IPS-NIHi7 (cell line): Measurements from ENCODE around the gene NPSR1.
A peak's percentile ranks its signal among the peaks of the same experiment; 100 is the strongest.
"Not testable (repeated sequence)": the region's sequence is repeated elsewhere in the genome, so short reads cannot be mapped to it uniquely, and the experiment has no call there.

Experiments used
- DNase-seq: peaks from one replicate; pipeline ENCODE4 v3.0.0; 2012; ENCODE audit warnings: mixed read lengths; ENCODE audit errors: extremely low spot score

NPSR1 gene

GRCh38 chr7:34657632-34658268 lies at the start of gene NPSR1:
TSS of gene NPSR1 (plus strand) at chr7:34658218. CDS start at chr7:34658413, 195 bp downstream.
- no peak for DNase-seq

DNA sequence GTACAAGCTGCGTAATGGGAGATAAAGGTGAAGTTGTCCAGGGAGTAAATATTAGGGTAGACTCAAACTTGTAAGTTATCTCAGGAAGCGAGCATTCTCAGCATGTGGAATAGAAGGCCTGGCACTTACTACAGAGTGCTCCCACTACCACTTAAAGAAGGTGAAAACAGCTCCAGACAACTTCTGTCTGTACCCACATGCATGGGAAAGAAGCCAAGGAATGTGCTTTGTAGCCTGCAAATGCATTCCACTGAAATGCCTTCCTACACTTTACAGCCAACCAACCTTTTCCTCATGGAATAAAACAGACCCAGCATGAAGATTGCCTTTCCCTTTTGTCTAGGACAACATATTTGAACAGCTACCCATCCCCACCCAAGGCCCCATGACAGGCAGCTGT lies 45.4 kb upstream of the NPSR1 start:
- DNase-seq: no peak

GRCh38 chr7:34620425-34620824 lies 37.6 kb upstream of the NPSR1 start:
- no peak for DNase-seq

DNA sequence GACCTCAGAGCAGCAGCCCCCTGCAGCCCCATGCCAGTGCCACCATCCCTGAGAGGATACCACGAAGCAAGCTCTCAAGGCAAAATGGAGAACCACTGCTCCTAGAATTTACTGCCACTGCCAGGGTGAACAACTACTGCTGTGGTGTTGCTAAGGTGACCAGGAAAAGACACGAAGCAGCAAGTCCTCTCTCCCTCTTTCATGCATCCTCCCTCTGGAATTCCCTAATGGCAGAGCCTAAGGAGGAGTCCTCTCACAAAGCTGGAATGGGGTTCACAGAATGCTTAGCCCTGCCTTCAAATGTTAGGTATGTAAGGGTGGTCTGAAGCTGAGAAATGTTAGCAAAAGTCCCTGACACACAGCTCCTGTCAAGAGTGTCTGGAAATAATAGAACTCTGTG lies 35.8 kb upstream of the NPSR1 start:
- DNase-seq: no peak

DNA sequence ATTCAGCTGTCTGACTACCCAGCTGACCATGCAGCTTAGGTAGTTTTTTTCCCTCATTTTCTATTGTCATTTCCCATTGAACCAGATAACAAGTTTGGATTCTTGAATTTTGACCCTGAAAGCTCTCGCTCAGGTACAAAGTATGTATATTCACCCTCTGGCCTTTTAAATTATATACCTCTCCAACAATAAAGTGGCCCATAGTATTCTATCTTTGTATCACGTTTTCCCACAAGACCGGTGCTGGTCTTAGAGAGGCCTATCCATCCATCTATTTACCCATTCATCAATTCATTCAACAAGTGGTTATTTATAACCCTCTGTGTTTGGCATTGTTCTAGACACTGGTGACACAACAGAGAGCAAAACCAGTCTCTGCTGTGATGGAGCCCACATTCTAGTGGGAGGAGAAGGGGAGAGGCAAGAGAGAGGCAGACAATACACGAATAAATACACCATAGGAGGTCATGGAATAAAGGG lies 35.2 kb upstream of the NPSR1 start:
- no peak for DNase-seq

GRCh38 chr7:34628618-34629017 lies 29.4 kb upstream of the NPSR1 start:
- DNase-seq: not testable (repeated sequence)

- DNase-seq: no peak
These were observed 5.2 kb upstream of the NPSR1 start for GRCh38 chr7:34652809-34653208.

DNA sequence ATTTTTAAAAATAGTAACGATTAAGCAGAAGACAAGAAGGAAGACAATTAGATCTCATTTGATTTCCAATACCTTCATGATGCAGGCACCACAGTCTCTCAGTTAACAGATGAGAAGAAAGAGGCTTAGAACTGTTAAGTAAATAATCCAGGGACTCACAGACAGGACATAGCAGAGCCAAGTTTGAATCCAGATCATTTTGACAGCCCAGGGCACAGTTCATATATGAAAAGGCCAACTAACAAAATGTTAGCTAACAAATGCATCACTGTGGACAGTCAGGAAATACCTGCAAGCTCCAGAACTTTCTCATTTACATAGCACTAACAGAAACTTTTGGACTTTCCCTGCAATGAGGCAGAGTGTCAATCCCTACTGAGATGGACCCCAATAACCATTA lies 4.2 kb upstream of the NPSR1 start:
- DNase-seq: no peak

DNA sequence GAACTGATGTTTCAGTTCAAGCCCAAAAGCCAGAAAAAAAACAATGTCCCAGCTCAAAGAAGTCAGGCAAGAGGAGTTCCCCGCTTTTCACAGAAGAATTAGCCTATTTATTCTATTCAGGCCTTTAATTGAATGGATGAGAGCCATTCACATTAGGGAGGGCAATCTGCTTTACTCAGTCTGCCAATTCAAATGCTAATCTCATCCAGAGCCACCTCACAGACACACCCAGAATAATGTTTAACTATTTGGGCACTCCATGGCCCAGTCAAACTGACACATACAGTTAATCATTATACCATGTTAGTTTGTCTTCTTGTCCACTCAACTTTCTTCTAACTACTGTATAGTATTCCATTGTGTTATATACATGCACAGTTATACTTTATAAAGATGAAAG lies 2.6 kb upstream of the NPSR1 start:
- no peak for DNase-seq

- DNase-seq: no peak
These were observed 2.0 kb upstream of the NPSR1 start for GRCh38 chr7:34656041-34656440.

GRCh38 chr7:34659472-34660075 lies 1.6 kb downstream of the NPSR1 start:
- no peak for DNase-seq

GRCh38 chr7:34662058-34662708 lies 4.2 kb downstream of the NPSR1 start:
- no peak for DNase-seq

DNA sequence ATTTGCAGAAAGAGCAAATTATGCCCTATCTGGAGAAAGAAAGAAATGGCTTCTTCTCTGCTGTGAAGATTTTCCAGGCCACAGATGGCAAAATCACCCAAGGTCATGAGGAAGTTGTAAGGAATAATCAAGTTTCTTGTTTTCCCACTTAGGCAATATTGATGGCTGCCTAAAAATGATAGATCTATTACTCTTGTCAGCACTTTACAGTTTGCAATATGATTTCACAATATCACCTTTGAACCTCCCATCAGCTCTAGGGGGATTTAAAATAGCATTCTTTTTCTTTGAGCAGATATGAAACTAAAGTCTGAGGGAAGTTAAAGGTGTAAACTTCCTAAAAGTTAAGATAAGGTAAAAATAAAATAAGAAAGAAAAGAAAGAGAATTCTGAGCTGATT lies 6.7 kb downstream of the NPSR1 start:
- DNase-seq: no peak

- no peak for DNase-seq
These were observed 14.4 kb downstream of the NPSR1 start for GRCh38 chr7:34672430-34672829.

DNA sequence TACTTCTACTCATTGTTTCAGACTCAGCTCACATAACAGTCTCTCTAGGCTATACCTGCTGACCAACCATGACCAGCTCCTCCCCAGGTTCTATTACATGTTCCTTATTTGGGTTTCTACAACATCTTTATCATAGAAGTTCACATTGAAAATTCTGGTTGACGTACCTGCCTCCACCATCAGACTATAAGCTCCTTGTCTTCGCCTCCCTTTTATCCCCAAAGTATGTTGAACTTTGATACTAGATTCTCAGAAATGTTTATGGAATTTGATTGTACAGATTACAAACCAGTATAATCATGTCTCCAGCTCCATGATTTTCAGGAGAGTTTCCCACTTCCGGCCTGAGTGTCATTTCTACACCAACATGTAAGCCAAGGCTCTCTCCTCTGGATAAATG lies 15.0 kb downstream of the NPSR1 start:
- no peak for DNase-seq

- DNase-seq: peak; percentile 69
These were observed 17.8 kb downstream of the NPSR1 start for GRCh38 chr7:34675749-34676374.

DNA sequence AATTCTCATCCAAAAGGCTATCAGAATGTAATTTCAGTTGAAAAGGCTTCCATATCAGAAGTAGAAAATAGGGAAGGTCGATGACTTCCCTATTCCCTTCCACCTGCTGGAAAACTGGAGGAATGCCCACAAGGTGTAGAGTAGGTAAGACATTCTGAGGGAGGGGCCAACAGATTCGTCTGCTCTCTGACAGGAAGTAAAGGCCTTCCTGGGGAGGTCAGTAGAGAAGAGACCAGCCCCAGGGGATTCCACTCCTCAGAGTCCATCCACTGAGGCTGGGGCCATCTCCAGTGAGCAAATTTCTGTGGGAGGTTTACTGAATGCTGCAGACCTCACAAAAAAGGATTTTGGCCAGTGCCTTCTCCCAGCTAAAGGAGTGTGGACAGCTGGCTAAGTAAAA lies 19.5 kb downstream of the NPSR1 start:
- DNase-seq: no peak

DNA sequence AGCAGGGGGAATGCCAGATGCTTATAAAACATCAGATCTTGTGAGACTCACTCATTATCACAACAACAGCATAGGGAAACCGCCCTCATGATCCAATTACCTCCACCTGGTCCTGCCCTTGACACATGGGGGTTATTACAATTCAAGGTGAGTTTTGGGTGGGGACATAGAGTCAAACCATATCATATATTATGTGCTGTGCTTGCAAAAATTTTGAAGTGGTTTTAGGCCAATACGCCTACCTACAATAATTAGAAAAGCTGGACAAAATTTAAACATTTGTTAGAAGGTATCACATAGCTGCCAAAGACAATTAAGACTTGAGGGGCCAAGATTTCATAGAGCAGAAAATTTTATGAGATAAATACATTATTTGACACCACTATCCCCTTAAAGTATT lies 29.5 kb downstream of the NPSR1 start:
- no peak for DNase-seq

DNA sequence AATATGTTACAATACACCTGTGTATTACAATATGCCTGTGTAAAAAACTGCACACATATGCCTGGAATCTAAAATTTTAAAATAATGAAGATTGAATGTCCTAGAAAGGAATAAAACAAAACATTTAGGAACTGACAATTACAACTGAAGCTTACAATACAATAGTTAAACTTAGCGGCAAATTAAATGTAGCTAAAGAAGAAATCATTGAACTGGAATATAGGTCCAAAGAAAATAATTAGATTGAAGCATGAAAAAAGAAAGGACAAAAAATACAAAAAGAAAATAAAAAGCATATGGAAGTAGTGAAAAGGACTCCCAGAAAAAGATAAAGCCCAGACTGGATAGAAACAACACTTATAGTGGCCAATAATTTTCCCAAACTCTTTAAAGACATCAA lies 38.4 kb downstream of the NPSR1 start:
- no peak for DNase-seq

- DNase-seq: no peak
These were observed 51.8 kb downstream of the NPSR1 start for GRCh38 chr7:34709771-34710170.

- DNase-seq: no peak
These were observed 60.8 kb downstream of the NPSR1 start for GRCh38 chr7:34718867-34719266.

DNA sequence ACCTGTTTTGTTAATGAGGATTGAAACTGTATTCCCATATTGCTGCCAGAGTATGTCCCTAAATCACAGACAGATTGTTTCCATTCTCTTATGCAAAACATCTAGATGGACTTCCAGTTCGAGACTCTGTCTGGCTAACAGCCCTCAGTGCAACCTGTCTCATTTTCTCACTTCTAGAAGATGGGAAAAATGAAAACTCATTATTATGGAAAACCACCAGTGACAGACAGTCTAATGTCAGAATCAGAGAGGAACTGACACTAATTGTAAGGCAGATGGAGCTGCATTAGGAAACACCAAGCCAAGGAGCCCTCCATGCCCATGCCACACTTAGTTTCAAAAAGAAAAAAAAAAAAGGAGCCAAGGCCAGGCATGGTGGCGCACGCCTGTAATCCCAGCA lies 61.6 kb downstream of the NPSR1 start:
- no peak for DNase-seq

DNA sequence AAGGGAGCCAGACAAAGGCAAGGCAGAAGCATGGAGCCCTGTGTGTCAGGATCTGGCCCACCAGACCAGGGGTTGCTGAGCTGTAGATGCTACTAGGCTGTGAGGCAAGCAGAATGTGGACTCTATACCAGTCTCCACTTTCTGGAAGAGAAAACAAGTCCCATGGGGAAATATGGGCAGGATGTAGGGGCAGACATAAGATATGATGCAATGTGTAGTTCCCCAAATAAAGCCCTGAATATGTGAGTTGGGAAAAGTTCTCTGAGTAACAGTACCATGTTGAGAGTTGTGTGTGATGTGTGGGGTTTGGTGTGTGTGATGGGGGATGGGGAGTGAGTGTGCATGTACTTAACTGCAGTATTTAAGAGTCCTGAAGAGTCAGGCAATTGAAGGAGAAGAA lies 62.3 kb downstream of the NPSR1 start:
- no peak for DNase-seq
